GM18498 (cell line): ENCODE data around the gene ANKRD9.

ENCODE experiments used
- ATAC-seq: cut with Tn5 transposase; IDR thresholded peaks from one replicate; pipeline ENCODE4 v1.9.1; 2021; ENCODE audit warnings: mild to moderate bottlenecking, moderate library complexity; ENCODE audit not compliant: unreplicated experiment

The ANKRD9 gene

GRCh38 chr14:102513899-102514772 is 4.6 kb upstream of the ANKRD9 start:
- no peak for ATAC-seq

GRCh38 chr14:102512793-102513300 is 3.3 kb upstream of the ANKRD9 start:
- no peak for ATAC-seq

- no peak for ATAC-seq
These were observed 2.0 kb upstream of the ANKRD9 start for GRCh38 chr14:102511538-102511937.

DNA sequence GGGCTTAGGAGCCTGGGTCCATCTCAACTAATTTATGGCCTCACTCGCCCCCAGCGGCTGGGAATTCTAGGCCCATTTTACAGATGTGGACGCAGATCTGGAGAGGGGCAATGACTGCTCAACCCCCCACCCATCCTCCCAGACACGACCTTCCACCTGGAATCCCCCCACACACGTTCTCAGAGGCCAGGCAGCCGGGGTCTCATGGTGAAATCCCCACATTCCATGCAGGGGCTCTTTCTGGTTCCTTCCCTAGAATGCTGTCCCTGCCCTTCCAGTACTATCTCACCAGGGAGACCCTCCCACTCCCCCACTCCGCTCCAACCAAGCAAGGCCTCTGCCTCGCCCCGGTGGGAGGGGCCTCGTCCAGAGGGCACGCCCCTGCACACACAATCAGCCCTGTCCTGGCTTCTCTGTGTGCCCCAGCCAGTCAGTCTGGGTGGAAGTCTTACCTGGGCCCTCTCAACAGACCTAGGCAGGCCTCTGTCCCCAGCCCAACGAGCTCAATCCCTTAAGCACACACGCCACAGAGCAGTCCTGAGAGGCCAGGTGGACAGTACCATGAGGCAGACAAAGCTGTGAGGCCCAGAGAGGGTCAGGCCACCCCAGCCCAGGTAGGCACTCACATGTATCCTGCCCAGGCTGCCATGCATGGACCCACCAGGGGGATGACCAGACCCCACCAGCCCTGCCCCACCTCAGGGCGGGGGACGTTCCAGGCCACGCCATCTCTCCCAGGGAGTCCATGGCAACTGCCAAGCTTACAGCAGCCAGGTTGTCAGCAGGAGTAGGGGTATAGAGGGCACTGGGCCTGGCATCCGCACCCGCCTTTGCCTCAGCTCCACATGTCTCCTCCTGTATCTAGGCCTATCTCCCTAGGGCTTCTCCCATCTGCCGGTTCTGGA is 1.3 kb upstream of the ANKRD9 start:
- no peak for ATAC-seq

DNA sequence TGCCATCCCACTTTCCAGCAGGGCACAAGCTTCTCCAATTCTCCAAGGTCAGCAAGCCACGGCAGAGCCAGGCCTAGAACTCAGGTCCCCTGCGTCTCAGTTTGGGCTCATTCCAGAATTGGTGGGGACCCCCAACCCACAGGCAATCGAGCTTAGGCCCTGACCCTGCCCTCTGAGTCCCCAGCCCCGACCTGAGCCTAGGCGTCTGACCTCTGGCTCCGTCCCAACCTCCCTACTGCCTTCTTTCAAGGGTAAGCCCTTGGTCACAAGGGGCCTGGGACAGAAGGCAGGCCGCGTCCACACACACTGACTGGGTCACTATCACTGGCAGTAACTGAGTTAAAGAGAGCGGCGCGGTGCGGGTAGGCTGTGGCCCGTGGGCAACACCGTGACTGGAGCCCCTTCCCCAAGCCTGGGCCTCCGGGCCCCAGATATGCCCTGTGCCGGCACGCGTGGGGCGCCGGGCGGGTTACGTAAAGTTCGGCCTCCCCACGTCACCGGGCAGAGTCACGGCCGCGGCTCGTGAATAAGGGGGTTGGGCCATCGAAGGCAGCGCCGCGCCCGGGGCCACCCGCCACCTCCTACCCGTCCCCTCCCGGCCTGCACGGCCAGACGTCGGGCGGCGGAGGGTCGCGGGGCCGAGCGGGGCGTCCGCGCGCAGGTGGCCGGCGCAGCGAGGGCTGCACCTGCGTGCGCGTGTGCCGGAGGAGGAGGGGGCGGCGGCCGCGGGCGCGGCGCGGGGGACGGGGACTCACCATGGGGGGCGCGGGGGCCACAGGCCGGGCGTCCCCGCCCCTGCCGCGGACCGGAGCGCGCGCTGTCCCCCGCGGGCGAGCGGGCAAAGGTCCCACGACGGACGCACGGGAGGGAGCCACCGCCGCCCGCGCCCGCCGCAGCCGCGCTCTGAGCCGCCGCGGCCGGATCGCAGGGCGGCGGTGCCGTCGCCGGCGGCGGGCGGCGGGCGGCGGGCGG is 516 bp downstream of the ANKRD9 start:
- peak; percentile 10 for ATAC-seq

DNA sequence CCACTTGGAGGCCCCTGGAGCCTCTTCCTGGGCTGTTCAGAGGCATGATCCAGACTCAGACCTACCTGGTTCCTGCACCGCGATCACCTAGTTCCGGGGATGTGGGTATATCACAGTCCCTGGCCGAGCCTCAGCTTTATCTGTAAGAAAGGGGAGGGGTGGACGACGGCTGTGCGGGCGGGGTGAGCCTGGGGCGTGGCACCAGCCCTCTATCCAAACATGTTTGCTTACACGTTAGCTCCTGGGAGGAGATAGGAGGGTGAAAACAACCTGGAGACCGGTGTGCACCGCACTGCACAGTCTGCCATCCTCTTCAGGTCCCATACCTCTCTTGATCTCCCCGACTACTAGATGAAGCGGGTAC is 1.2 kb downstream of the ANKRD9 start:
- ATAC-seq: no peak

GRCh38 chr14:102507857-102508312 is 1.7 kb downstream of the ANKRD9 start:
- no peak for ATAC-seq

DNA sequence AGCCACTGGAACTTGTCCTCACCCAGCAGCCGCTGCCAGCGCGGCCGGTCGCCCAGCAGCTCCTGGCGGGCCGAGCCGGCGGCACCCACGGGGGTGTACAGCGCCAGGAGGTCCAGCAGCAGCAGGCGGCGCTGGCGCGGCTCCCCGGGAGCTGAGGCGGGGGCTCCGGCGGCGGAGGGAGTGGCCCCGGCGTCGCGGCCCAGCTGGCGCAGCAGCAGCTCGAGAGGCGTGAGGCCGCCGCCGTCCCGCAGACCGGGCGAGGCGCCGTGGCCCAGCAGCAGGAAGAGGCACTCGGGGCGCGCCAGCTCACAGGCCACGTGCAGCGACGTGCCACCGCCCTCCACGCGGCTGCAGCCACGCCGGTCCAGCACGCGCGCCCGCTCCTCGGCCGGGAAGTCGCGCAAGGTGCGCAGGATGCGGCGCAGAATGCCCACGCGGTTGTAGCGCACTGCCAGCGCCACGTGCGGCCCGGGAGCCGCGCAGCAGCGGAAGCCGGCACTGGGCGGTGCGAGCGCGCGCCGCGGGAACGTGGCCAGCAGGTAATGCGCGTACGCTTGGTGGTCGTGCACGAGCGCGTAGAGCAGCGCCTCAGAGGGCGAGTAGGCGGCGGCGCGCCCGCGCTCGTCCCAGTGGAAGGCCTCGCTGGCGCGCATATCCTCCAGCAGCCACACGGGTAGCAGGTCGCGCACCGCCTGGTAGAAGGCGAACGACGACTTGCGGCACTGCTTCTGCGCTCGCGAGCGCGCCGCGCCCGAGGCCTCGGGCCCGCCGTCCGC is 2.3 kb downstream of the ANKRD9 start:
- ATAC-seq: no peak

DNA sequence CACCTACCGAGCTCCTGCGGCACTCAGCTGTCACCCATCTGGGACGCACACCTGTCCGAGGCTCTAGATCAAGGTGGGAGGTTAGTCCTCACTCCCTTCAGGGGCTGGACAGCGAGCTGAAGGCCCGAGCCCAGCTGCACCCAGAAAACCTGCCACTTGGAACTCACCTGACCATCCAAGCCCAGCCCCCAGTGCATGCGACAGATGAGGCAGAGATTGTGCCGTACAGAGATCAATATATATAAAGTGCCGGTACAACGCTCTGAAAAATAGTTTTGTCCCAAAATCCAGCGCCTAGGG is 3.0 kb downstream of the ANKRD9 start:
- no peak for ATAC-seq

- ATAC-seq: no peak
These were observed 3.6 kb downstream of the ANKRD9 start for GRCh38 chr14:102505775-102506625.

- ATAC-seq: no peak
These were observed 4.5 kb downstream of the ANKRD9 start for GRCh38 chr14:102505000-102505619.

DNA sequence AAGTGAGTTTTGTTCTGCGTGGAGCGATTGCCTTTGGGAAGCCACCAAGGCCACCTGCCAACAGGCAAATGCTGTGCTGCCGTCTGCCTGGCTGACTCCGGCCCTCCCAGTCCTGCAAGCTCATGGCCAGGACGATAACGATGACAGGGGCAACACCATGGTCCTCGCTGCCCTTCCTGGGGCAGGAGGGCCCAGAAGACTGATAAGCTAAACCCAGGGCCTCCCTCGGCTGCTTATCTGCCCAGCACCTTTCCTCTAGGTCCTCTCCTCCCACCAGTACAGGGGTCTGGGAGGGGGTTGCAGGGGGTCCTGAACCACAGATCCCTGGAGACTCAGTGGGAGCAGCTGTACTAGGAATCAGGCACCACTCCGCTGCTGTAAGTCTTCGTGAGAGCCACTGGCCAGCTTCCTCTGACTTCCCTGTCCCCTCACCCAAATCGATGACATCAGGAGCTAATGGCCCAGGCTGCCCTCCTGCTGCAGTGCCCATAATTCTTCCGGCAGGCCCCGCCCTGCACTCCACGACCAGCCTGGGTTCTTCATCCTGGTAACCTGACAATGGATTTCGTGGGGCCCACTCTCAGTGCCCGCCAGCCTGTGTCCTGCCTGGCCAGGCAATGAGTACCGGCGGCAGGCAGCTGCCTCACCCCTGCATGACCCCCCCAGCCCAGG is 5.1 kb downstream of the ANKRD9 start:
- ATAC-seq: no peak

DNA sequence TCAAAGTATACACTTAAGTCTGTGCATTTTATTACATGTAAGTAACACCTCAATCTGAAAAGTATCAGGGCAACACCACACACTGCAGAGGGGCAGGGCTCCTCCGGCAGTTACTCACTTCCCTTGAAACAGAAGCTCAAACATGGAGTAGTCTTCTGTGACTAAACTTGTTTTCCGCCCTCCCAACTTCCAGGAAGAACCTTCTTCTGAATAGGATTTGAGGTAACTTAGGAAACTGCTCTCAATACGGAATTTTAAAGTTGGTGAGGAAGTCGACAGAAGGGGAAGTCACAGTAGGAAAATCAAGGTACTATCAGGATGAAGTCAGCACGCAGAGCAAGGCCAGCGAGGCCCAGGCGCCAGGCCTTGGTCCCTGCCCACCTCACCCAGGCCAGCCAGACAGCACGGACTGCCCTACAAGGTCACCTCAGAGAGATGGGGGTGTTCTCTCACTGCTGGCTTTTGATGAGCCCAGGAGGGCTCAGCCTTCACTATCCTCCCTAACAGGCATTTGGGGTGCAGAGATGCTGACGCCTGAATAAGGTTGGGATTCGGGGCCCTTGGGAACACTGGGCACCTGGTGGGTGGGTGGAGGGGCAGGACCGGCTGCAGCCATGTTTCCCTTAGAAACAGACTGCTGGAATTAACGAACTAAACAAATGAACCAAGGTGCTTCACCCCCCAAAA is 5.8 kb downstream of the ANKRD9 start:
- no peak for ATAC-seq

DNA sequence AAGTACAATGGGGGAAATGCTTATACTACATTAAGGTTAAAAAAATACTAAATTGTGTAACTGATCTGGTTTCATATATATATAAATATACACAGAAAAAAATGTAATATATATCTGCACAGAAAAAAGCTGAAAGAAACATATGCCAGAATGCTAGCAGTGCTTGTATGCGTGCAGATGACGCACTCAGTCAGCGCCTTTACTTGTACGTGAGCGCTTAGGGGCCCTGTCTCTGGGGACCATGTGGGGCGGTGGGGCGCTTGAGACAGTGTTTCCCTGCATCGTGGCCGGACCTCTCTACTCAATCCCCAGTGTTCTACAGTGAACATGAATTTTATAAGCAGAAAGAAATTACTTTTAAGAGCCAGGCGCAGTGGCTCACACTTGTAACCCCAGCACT is 7.0 kb downstream of the ANKRD9 start:
- ATAC-seq: no peak

DNA sequence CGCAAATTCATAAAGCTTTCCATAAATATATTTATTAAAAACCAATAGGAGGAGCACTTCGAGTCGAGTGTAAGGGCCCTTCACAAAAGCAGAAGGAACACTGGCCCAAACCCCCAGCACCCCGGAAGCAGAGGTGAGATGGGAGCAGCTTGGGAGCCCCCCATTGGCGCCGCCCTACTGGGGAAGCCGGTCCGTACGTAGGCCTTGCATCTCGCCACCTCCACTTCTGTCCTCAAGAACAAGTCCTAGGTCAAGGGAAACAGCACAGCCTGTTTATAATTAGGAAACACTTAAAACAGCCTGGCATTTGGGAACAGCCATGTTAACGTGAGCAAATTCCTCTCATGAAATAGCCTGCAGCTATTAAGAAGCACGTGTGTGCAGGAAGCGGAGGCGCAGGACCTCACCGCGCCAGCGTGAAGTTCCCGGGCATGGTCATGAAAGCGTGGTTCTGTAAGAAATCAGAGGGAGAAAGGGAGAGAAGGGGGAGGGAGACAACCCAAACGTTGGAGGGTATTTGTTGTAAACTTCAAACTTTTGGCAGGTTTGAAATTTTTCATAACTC is 7.7 kb downstream of the ANKRD9 start:
- ATAC-seq: no peak

- ATAC-seq: no peak
These were observed 8.9 kb downstream of the ANKRD9 start for GRCh38 chr14:102500713-102501112.

DNA sequence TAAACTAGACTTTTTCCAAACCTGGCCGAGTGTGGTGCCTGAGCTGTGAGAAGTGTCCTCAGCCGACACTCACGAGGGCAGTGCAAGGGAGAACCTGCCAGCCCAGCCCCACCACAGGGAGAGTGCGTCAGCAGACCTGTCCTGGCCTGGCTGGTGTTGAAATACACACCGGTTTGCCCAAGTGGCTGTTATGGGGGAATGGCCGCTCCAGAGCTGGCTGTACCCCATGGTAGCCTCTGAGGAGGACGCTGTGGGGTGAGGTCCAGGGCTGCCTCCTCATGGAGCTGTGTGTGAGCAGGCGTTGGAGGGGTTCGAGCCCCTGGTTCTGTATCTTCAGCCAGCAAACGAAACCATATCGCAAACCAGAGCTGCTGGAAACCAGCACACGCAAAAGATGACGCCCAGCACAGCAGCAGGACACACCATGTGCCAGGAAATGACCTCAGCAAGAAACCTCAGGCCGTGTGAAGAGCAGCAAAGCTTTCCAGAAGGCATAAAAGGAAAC is 9.4 kb downstream of the ANKRD9 start:
- no peak for ATAC-seq
